ENCODE measurements around the gene MKKS. TPM values are rescaled to one million over a fixed set of nuclear protein-coding genes. Genes with fewer than 3 reads are reported as not detected.
"Not testable (repeated sequence)": the region's sequence is repeated elsewhere in the genome, so short reads cannot be mapped to it uniquely, and the experiment has no call there.

MKKS gene
- total RNA-seq, 1 donor from 2014 or later: 12.1 TPM

GRCh38 chr20:10415013-10415650 is 18.9 kb downstream of the MKKS start:
- no peak for DNase-seq (ENCODE audit: low spot score)
- no peak for ATAC-seq

DNA sequence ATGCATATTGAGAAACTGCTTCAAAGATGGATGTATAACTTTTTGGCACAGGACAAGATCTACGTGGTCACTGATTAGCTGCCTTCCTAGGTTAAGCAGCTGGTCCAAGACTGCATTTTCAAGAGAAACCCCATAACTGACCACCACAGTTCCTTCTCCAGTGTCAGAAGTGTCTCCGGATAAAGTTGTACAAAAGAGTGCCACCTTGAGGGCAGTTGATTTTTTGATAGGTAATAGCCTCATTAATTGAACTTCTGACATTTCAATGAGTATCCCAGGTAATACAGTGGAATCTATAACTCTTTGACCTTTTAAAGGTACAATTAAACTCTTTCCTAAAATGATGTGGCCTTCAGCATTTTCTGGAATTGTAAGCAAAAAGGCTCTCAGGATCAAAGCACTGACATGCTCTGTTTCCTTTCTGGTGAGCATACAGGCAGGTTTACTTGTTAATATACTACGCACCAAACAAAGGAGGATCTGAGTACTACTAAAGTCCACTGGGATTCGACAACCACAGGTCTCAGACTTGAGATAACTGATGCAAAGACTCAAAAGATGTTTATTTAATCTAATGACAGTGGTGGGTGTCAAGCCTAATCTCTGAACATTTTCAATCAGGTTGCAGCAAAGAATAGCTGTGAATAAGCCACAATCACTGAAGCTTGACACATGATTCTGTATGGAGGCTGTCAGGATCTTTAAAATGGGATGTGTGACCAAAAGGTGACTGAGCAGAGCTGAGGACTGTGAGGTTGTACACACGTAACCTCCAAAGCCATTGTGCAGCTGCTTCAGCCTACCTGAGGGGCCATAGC is 21.2 kb downstream of the MKKS start:
- ATAC-seq (peak; percentile 60), DNase-seq (ENCODE audit: low spot score) (no peak)

- ATAC-seq (no peak), DNase-seq (ENCODE audit: low spot score) (no peak)
These were observed 22.3 kb downstream of the MKKS start for GRCh38 chr20:10411673-10412072.

DNA sequence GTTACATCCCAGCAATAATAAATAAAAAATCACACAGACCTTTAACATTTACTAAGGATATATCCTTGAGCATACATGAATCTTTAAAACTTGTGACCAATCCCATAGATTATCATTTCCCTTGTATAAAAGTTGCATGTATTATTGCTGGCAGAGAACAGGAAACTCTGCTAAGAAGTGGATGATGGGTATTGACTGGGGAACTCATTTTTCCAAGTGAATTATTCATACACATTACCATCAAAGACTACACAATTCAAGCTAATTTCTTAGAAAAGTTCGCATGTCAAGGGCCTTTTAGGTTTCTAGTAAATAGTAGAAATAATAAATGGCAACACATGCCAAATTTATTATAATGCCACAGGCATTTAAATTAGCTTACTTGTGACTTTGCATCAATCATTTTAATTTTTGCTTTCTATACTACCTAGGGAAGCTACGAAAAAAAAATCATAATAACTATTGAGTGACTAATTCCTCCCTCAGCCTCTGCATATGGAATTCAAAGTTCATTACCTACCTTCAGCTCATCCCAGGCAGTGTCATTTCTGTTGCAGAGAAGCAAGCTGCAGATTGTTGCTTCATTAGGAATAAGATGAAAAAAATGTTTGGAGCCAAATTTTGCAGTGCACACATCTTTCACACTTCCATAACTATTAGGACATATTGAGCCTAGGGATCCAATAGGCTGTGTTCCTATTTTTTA is 25.8 kb downstream of the MKKS start:
- no peak for ATAC-seq
- no peak for DNase-seq (ENCODE audit: low spot score)

- DNase-seq (ENCODE audit: low spot score): no peak
These were observed 29.0 kb downstream of the MKKS start for GRCh38 chr20:10404959-10405530.

GRCh38 chr20:10404023-10404628 is 29.9 kb downstream of the MKKS start:
- ATAC-seq (peak; percentile 61), DNase-seq (ENCODE audit: low spot score) (no peak)

More at GRCh38 chr20:10404959-10405530, 29.0 kb downstream of the MKKS start:
- ATAC-seq: peak; percentile 90

- ATAC-seq (no peak), DNase-seq (ENCODE audit: low spot score) (no peak)
These were observed 30.9 kb downstream of the MKKS start for GRCh38 chr20:10402938-10403608.

- no peak for DNase-seq (ENCODE audit: low spot score)
- no peak for ATAC-seq
These were observed 35.1 kb downstream of the MKKS start for GRCh38 chr20:10398834-10399369.

DNA sequence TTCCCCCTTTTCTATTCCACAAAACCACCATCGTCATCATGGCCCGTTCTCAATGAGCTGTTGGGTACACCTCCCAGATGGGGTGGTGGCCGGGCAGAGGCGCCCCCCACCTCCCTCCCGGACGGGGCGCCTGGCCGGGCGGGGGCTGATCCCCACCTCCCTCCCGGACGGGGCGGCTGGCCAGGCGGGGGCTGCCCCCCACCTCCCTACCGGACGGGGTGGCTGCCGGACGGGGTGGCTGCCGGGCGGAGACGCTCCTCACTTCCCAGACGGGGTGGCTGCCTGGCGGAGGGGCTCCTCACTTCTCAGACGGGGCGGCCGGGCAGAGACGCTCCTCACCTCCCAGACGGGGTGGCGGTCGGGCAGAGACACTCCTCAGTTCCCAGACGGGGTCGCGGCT is 39.3 kb downstream of the MKKS start:
- not testable (repeated sequence) for DNase-seq (ENCODE audit: low spot score); ATAC-seq

- no peak for DNase-seq (ENCODE audit: low spot score)
- ATAC-seq: no peak
These were observed 43.3 kb downstream of the MKKS start for GRCh38 chr20:10390709-10391108.

DNA sequence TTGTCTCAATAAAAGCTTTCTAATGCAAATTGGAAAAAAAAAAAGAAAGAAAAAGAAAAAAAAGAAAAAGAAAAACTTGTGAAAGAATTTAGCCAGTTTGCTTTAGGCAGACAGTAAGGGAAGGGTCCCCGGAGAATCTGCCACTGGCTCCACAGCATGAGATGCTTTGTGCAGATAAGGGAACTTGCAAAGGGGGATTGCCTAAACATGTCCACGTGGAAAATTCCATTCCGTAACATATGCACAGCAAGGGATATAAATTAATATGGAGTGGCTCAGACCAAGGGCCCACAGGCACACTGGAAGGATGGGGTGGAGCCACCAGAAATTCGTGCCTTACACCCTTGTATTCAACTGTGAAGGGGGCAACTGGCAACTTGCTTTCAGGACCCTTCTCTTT is 45.4 kb downstream of the MKKS start:
- DNase-seq (ENCODE audit: low spot score): no peak
- ATAC-seq: no peak

GRCh38 chr20:10387686-10388085 is 46.3 kb downstream of the MKKS start:
- no peak for ATAC-seq
- no peak for DNase-seq (ENCODE audit: low spot score)

GRCh38 chr20:10385850-10386544 is 48.0 kb downstream of the MKKS start:
- no peak for ATAC-seq
- DNase-seq (ENCODE audit: low spot score): no peak

DNA sequence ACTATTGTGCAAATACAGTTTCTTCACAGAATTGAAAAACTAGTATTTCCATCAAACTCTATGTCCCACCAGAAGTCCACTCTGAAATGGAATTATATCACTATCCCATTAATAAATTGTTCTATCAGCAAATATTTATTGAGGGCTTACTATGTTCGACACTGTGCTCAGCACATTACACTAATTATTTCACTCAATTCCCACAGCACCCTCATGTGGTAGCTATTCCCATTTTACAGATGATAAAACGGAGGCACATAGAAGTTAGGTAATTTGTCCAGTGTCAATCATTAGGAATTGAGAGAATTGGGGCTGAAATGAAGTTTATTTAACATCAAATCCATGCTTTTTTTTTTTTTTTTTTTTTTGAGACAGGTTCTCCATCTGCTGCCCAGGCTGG is 52.5 kb downstream of the MKKS start:
- DNase-seq (ENCODE audit: low spot score) (no peak), ATAC-seq (peak; percentile 83)

GRCh38 chr20:10379761-10380160 is 54.3 kb downstream of the MKKS start:
- no peak for DNase-seq (ENCODE audit: low spot score)
- no peak for ATAC-seq

DNA sequence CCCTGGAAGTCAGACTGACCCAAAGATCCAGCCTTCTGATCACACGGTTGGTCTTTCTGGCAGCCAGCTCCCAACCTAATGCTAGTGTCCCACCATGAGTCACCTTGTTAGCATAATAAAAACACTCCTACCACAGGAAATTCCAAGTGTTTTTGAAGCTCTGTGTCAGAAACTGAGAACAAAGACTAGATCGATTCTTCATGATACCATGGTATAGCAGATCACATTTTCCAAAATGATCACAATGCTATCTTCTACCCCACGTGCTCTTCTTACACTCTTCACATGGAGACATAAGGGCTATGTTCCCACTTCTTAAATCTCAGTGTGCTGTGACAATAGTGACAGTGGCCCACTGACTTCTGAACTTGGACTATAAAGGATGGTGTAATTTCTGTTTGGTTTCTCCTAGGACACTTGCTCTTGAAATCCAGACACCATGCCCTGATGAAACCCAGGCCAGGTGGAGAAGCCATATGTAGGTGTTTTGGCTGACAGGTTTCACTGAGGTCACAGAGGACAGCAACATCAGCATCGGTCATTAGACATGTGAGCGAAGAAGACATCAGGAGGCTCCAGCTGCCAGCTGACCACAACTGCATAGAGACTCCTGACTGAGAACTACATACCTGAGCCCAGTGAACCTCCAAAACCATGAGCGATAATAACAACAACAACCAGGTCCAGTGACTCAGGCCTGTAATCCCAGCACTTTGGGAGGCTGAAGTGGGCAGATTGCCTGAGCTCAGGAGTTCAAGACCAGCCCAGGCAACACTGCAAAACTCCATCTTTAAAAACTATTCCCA is 57.5 kb downstream of the MKKS start:
- no peak for DNase-seq (ENCODE audit: low spot score)
- ATAC-seq: peak; percentile 71

DNA sequence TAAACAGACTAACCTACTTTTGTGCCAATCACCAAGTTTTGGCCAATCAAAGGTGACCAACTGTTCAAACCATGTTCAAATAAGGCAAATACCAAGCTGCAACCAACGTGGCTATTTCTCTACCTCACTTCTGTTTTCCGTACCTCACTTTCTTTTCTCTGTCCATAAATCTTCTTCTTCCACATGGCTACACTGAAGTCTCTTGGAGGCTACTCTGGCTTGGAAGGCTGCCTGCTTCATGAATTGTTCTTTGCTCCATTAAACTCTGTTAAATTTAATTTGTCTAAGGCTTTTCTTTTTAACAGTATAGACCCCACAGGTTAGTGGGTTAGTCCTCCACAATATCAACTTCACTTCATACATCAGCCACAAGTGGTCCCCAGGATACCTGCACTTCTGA is 58.8 kb downstream of the MKKS start:
- ATAC-seq (no peak), DNase-seq (ENCODE audit: low spot score) (no peak)

DNA sequence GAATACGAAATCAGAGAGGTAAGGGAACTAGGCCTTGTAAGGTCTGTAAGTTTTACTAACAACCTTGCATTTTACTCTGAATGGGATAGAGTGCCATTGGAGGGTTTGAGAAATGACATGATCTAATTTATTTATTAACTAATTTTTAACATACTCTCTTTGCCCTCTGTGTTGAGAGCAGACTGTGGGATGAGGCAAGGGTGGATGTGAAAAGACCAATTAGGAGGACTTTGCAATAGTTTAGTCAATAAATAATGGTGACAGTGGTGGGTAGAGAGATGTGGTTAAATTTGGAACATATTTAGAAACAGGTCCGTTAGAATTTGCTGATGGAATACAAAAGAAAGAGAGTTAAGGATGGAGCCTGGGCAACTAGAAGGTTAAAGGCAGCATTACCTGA is 60.0 kb downstream of the MKKS start:
- peak; percentile 11 for ATAC-seq

GRCh38 chr20:10371467-10371866 is 62.6 kb downstream of the MKKS start:
- no peak for DNase-seq (ENCODE audit: low spot score)
- ATAC-seq: no peak

More for the DNA sequence above, 60.0 kb downstream of the MKKS start:
- DNase-seq (ENCODE audit: low spot score): no peak

Data from left lobe of liver (tissue), 2 donors.